HT1080 (cell line): Measurements from ENCODE around the gene DEPP1. TPM values are rescaled to one million over a fixed set of nuclear protein-coding genes. Genes with fewer than 3 reads are reported as not detected.
A peak's percentile ranks its signal among the peaks of the same experiment; 100 is the strongest.

ENCODE experiments used
- DNase-seq: peaks from one replicate; pipeline ENCODE4 v3.0.0-alpha.2; 2015; ENCODE audit warnings: low read depth
- total RNA-seq: library from RNA; depleted of rRNA; stranded (reverse); fragments of >200 nt; shearing (Covaris generic); gene quantifications from 2 replicates; pipeline ENCODE4 v1.2.3, GENCODE V29; 2014

Gene DEPP1
- total RNA-seq, 1 experiment from 2014 or later, result 1.2 TPM

GRCh38 chr10:44968091-44968490 is 10.5 kb downstream of the DEPP1 start:
- DNase-seq, result no peak

- no peak for DNase-seq
Measured at GRCh38 chr10:44967616-44968015, 11.0 kb downstream of the DEPP1 start.

GRCh38 chr10:44966816-44967509 is 11.6 kb downstream of the DEPP1 start:
- no peak for DNase-seq

GRCh38 chr10:44966129-44966815 is 12.3 kb downstream of the DEPP1 start:
- DNase-seq, result no peak

- no peak for DNase-seq
Measured at GRCh38 chr10:44965651-44966097, 12.9 kb downstream of the DEPP1 start.

- DNase-seq, result no peak
Measured at GRCh38 chr10:44965104-44965503, 13.5 kb downstream of the DEPP1 start.

- DNase-seq, result no peak
Measured at GRCh38 chr10:44963772-44964633, 14.6 kb downstream of the DEPP1 start.

- no peak for DNase-seq
Measured at GRCh38 chr10:44962870-44963738, 15.5 kb downstream of the DEPP1 start.

GRCh38 chr10:44961931-44962750 is 16.5 kb downstream of the DEPP1 start:
- DNase-seq, result no peak

- no peak for DNase-seq
Measured at GRCh38 chr10:44961230-44961571, 17.4 kb downstream of the DEPP1 start.

- DNase-seq, result no peak
Measured at GRCh38 chr10:44960482-44961229, 18.0 kb downstream of the DEPP1 start.

GRCh38 chr10:44960088-44960460 is 18.5 kb downstream of the DEPP1 start:
- no peak for DNase-seq

GRCh38 chr10:44959247-44960087 is 19.1 kb downstream of the DEPP1 start, which contains the start of gene RASSF4:
RASSF4 (plus strand) TSS chr10:44959802; CDS start chr10:44970203, 10,401 bp downstream.
- DNase-seq, result peak; percentile 70

- no peak for DNase-seq
Measured at GRCh38 chr10:44958898-44959246, 19.7 kb downstream of the DEPP1 start.

GRCh38 chr10:44958196-44958897 is 20.3 kb downstream of the DEPP1 start:
- peak; percentile 35 for DNase-seq

GRCh38 chr10:44956717-44957706 is 21.6 kb downstream of the DEPP1 start:
- no peak for DNase-seq

- DNase-seq, result no peak
Measured at GRCh38 chr10:44956226-44956625, 22.4 kb downstream of the DEPP1 start.
